Measurements from ENCODE around the gene PAQR5.

The PAQR5 gene

DNA sequence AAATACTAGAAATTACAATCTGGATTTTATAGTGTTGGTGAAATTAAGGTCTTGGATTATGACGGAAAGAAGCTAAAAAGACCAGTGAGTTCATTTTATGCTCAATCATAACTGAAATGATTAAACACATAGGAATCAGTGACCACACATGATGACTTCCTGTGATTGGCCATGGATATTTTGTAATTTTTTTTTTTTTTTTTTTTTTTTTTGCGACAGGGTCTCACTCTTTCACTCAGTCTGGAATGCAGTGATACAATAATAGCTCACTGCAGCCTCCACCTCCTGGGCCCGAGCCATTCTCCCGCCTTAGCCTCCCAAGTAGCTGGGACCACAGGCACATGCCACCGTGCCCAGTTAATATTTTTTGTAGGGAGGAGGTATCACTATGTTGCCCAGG is 47.4 kb downstream of the PAQR5 start:
- H3K4me3 ChIP-seq (ENCODE audit: low read length): no peak overlapping the region
- TF ChIP-seq, protein P1, sequence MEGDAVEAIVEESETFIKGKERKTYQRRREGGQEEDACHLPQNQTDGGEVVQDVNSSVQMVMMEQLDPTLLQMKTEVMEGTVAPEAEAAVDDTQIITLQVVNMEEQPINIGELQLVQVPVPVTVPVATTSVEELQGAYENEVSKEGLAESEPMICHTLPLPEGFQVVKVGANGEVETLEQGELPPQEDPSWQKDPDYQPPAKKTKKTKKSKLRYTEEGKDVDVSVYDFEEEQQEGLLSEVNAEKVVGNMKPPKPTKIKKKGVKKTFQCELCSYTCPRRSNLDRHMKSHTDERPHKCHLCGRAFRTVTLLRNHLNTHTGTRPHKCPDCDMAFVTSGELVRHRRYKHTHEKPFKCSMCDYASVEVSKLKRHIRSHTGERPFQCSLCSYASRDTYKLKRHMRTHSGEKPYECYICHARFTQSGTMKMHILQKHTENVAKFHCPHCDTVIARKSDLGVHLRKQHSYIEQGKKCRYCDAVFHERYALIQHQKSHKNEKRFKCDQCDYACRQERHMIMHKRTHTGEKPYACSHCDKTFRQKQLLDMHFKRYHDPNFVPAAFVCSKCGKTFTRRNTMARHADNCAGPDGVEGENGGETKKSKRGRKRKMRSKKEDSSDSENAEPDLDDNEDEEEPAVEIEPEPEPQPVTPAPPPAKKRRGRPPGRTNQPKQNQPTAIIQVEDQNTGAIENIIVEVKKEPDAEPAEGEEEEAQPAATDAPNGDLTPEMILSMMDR (IDR thresholded peaks at IDR 0.05; ENCODE audit: insufficient read depth, low read depth, low read length, missing control alignments): no peak
- DNase-seq (ENCODE audit: low read depth): no peak

DNA sequence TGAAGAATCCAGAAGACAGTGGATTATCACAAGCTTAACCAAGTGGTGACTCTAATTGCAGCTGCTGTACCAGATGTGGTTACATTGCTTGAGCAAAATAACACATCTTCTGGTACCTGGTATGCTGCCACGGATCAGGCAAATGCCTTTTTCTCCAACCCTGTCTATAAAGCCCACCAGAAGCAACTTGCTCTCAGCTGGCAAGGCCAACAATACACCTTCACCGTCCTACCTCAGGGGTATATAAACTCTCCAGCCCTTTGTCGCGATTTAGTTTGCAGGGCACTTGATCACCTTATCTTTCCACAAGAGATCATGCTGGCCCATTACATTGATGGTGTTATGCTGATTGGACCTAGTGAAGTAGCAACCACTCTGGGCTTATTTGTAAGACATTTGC is 52.6 kb downstream of the PAQR5 start:
- no peak for DNase-seq (ENCODE audit: low read depth)
- TF ChIP-seq, protein P1 (IDR thresholded peaks at IDR 0.05; ENCODE audit: insufficient read depth, low read depth, low read length, missing control alignments): no peak
- no peak overlapping the region for H3K4me3 ChIP-seq (ENCODE audit: low read length)

DNA sequence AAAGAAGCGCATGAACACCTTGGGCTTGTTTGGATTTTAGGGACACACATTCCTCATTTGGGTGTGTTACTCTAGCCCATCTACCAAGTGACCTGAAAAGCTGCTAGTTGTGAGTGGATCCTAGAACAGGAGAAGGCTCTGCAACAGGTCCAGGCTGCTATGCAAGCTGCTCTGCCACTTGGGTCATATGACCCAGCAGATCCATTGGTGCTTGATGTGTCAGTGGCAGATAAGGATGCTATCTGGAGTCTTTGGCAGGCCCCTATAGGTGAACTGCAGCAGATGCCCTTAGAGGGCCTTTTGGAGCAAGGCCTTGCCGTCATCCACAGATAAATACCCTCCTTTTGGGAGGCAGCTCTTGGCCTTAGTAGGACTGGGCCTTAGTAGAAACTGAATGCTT is 53.2 kb downstream of the PAQR5 start:
- no peak for DNase-seq (ENCODE audit: low read depth)
- H3K4me3 ChIP-seq (ENCODE audit: low read length): no peak overlapping the region
- TF ChIP-seq, protein P1 (IDR thresholded peaks at IDR 0.05; ENCODE audit: insufficient read depth, low read depth, low read length, missing control alignments): no peak

DNA sequence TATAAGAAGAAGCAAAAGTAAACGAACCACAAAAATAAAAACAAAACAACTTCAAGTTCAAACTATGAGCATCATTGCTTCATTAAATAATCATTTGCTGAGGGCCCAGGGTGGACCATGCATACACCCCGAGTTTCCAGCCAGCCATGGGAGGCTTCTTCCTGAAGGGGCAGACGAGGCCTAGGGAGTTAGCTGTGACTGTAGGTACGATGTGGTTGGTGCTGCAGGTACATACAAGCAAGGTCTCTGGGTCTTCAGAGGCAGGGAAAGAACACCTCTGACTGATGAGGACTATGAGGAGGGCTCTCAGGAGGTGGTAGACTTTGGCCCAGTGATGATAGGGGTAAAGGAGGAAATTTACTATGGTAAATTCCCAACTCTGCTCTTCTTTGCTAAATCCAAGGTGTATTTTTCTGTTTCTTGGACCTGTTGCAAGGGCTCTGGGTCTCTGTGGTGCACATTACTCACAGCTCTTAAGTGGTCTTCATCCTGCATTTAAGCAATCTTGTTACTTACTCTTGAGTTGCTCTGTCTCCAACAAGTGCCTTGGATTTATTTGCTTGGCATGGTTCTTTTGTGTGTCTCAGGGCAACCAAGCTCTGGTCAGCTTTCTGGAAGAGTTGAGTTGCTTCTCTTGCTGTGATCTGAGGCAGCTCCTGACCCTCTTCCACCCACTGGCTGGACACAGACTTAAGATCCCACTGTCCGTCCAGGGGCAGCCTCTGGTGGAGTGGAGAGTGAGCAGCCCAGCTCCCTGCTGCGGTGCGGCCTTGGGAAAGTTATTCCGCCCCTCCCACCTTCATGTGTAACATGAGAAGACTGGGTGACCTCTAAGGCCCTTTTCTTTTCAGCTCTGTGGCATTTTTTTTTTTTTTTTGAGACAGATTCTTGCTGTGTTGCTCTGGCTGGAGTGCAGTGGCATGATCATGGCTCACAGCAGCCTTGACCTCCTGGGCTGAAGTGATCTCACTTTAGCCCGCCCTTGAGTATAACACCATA is 59.4 kb downstream of the PAQR5 start:
- TF ChIP-seq, protein P1 (IDR thresholded peaks at IDR 0.05; ENCODE audit: insufficient read depth, low read depth, low read length, missing control alignments): no peak
- H3K4me3 ChIP-seq (ENCODE audit: low read length): no peak overlapping the region
- DNase-seq (ENCODE audit: low read depth): no peak

DNA sequence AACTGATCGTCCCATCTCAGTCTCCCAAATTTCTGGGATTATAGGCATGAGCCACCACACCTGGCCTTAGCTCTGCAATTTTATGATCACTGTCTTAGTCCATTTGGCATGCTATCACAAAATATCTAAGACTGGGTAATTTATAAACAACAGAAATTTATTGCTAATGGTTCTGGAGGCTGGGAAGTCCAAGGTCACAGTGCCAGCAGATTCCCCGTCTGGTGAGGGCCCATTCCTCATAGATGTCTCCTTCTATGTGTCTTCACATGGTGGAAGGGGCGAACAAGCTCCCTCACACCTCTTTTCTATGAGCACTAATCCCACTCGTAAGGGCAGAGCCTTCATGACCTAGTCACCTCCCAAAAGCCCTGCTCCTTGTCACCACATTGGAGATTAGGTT is 60.1 kb downstream of the PAQR5 start:
- no peak for DNase-seq (ENCODE audit: low read depth)
- TF ChIP-seq, protein P1 (IDR thresholded peaks at IDR 0.05; ENCODE audit: insufficient read depth, low read depth, low read length, missing control alignments): no peak
- H3K4me3 ChIP-seq (ENCODE audit: low read length): no peak overlapping the region

DNA sequence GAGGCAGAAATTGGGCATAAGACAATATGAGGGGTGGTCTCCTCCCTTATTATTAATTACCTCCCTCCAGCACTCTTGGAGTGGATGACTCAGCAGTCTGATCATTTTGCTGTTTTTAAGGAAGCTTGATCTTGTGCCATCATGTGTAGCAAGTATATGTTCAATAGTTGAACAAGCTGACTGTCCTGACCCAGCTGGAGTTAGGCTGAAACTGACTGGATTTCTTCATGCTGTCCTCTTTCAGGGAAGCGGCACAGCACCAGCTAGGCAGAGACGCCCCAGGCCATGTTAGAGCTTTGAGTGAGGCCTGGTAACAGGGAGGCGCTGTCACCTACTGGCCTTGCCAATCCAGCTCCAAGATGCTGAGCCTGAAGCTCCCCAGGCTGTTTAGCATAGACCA is 61.0 kb downstream of the PAQR5 start:
- peak; percentile 38 for DNase-seq (ENCODE audit: low read depth)

More for the DNA sequence above, 61.0 kb downstream of the PAQR5 start:
- no peak overlapping the region for H3K4me3 ChIP-seq (ENCODE audit: low read length)
- TF ChIP-seq, protein P1 (IDR thresholded peaks at IDR 0.05; ENCODE audit: insufficient read depth, low read depth, low read length, missing control alignments): no peak

All from epithelial cell of esophagus (primary cell).